GM12891 (cell line): ENCODE measurements around the gene ATE1.

Experiments
- PAX5 ChIP-seq: IDR thresholded peaks from 2 replicates; pipeline ENCODE4 v1.6.1; 2011; ENCODE audit warnings: low read length, moderate library complexity, mild to moderate bottlenecking; ENCODE audit not compliant: insufficient read depth, severe bottlenecking
- POLR2A ChIP-seq: IDR thresholded peaks from 2 replicates; pipeline ENCODE4 v1.6.1; 2011; ENCODE audit warnings: low read depth, low read length, control low read depth
- POLR2AphosphoS5 ChIP-seq: IDR thresholded peaks from 2 replicates; pipeline ENCODE4 v1.6.1; 2011; ENCODE audit warnings: low read depth, low read length, control low read depth
- POU2F2 ChIP-seq: IDR thresholded peaks from 2 replicates; pipeline ENCODE4 v1.6.1; 2011; ENCODE audit warnings: low read depth, mild to moderate bottlenecking, control low read depth, low read length, moderate library complexity
- TAF1 ChIP-seq: IDR thresholded peaks from 2 replicates; pipeline ENCODE4 v1.6.1; 2011; ENCODE audit warnings: low read depth, low read length, control low read depth

DNA sequence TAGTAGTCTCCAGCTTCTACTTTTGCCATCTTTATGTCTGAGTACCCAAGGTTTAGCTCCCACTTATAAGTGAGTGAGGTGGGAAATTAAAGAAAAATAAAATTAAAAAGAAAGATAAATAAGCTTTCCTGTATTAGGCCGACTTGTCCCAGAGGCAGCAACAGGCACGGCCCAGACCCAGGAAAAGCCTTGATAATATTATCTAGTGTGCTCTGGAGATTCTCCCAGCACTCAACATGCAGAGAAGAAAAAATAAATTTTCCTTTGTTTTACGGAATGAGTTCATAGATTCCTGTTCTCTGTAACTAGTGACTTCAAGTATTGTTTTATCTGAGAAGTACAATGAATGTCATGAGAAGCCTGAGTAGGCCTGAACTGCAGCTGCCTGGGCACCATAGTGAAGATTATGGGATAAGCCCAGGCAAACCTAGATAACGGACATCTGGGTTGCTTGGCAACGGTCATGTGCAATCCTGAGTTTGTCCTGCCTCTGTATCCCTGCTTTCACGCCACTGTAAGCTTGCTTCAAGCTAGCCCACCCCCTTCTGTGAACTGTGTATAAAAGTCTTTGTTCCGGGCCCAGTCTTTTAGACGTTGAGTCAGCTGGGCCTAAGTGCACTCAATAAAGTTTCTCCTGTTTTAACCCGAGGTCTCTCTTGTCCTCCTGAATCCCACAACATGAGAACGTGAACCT lies 6.4 kb downstream of the ATE1 start:
- TF ChIP-seq POLR2A = no peak
- no peak for TF ChIP-seq POU2F2
- no peak for TF ChIP-seq POLR2AphosphoS5
- no peak for TF ChIP-seq PAX5
- no peak for TF ChIP-seq TAF1
